Esophagus (tissue), 2 donors: Measurements from ENCODE around the gene PLEKHM3. TPM values are rescaled to one million over a fixed set of nuclear protein-coding genes. Genes with fewer than 3 reads are reported as not detected.
"Not testable (repeated sequence)": the region's sequence is repeated elsewhere in the genome, so short reads cannot be mapped to it uniquely, and the experiment has no call there.

ENCODE experiments used
- H3K27ac ChIP-seq, 2 donors: one replicate each; pipeline ENCODE4 v1.5.1; 2013; ENCODE audit warnings: low read depth in 2 of 2, mild to moderate bottlenecking in 2 of 2, inconsistent platforms in 1 of 2, low read length in 1 of 2, moderate library complexity in 1 of 2
- H3K27me3 ChIP-seq, 2 donors: one replicate each; pipeline ENCODE4 v1.6.1; 2013; ENCODE audit warnings: low read length in 2 of 2, control low read depth in 1 of 2, mild to moderate bottlenecking in 1 of 2; ENCODE audit not compliant: insufficient read depth in 2 of 2, control insufficient read depth in 1 of 2
- H3K36me3 ChIP-seq, 2 donors: one replicate each; pipeline ENCODE4 v1.6.1; 2013; ENCODE audit warnings: low read length in 1 of 2; ENCODE audit not compliant: control insufficient read depth in 2 of 2, insufficient read depth in 2 of 2
- H3K4me1 ChIP-seq, 2 donors: one replicate each; pipeline ENCODE4 v1.6.1; 2013; ENCODE audit warnings: low read length in 1 of 2; ENCODE audit not compliant: control insufficient read depth in 2 of 2, insufficient read depth in 2 of 2
- H3K4me3 ChIP-seq, 2 donors: one replicate each; pipeline ENCODE4 v1.5.1; 2013; ENCODE audit warnings: low read length in 2 of 2, mild to moderate bottlenecking in 2 of 2, low read depth in 1 of 2, moderate library complexity in 1 of 2
- H3K9me3 ChIP-seq, 2 donors: one replicate each; pipeline ENCODE4 v1.6.1; 2013; ENCODE audit warnings: mild to moderate bottlenecking in 2 of 2, low read depth in 1 of 2, low read length in 1 of 2, moderate library complexity in 1 of 2; ENCODE audit not compliant: control insufficient read depth in 2 of 2, insufficient read depth in 1 of 2
- WGBS, 2 donors: extraction: QIAGEN DNeasy Blood & Tissue Kit; methylation state at CpG; one replicate each; pipeline ENCODE4 v1.1.7; 2013; 5-methylcytosine and 5-hydroxymethylcytosine counted together
- polyA plus RNA-seq, 2 donors: library from polyadenylated mRNA; stranded (reverse); fragments of 200-250 nt; gene quantifications; one replicate each; pipeline ENCODE4 v1.2.3, GENCODE V29; 2013
- donor health status: healthy with polysubstance abuse.
- donor health status: Bipolar disorder and iron deficiency.

The PLEKHM3 gene
- polyA plus RNA-seq, 2 donors: 1.7 to 1.9 TPM

GRCh38 chr2:207815254-207815653 lies 210.1 kb downstream of the PLEKHM3 start:
- no peak overlapping the region for H3K4me3 ChIP-seq
- no peaks in the 10 kb centered on the region for H3K27me3 ChIP-seq
- no peaks in the 10 kb centered on the region for H3K36me3 ChIP-seq
- WGBS, 2 donors: 86 to 90% methylated on average over 3 of the region's 3 CpGs
- peaks cover 0 to under 1% of the 10 kb centered on the region in 2 donors for H3K4me1 ChIP-seq
- no peak overlapping the region for H3K27ac ChIP-seq
- no peaks in the 10 kb centered on the region for H3K9me3 ChIP-seq

GRCh38 chr2:207813942-207814341 lies 211.4 kb downstream of the PLEKHM3 start:
- WGBS, 2 donors: 87 to 91% methylated on average over 6 of the region's 6 CpGs
- Histone ChIP-seq H3K27me3 (no peaks in the 10 kb centered on the region), H3K4me3 (no peak overlapping the region), H3K36me3 (no peaks in the 10 kb centered on the region), H3K27ac (no peak overlapping the region), H3K9me3 (no peaks in the 10 kb centered on the region), H3K4me1 (no peaks in the 10 kb centered on the region)

- no peak overlapping the region for H3K27ac ChIP-seq
- WGBS, 2 donors: 81 to 84% methylated on average over 15 of the region's 15 CpGs
- H3K4me1 ChIP-seq: no peaks in the 10 kb centered on the region
- H3K4me3 ChIP-seq: no peak overlapping the region
- no peaks in the 10 kb centered on the region for H3K27me3 ChIP-seq
- H3K36me3 ChIP-seq: no peaks in the 10 kb centered on the region
- H3K9me3 ChIP-seq: no peaks in the 10 kb centered on the region
These were observed 212.0 kb downstream of the PLEKHM3 start for GRCh38 chr2:207813221-207813916.

GRCh38 chr2:207812726-207813080 lies 212.6 kb downstream of the PLEKHM3 start:
- no peaks in the 10 kb centered on the region for H3K36me3 ChIP-seq
- H3K4me1 ChIP-seq: no peaks in the 10 kb centered on the region
- no peaks in the 10 kb centered on the region for H3K9me3 ChIP-seq
- H3K4me3 ChIP-seq: no peak overlapping the region
- H3K27me3 ChIP-seq: no peaks in the 10 kb centered on the region
- 89 to 92% methylated on average over 3 of the region's 3 CpGs for WGBS, 2 donors
- H3K27ac ChIP-seq: no peak overlapping the region

- Histone ChIP-seq H3K27ac (no peak overlapping the region), H3K36me3 (no peaks in the 10 kb centered on the region), H3K4me3 (no peak overlapping the region), H3K9me3 (no peaks in the 10 kb centered on the region), H3K4me1 (no peaks in the 10 kb centered on the region), H3K27me3 (no peaks in the 10 kb centered on the region)
- WGBS, 2 donors: 83 to 88% methylated on average over 9 of the region's 9 CpGs
These were observed 213.1 kb downstream of the PLEKHM3 start for GRCh38 chr2:207812058-207812725.

- H3K27ac ChIP-seq, H3K9me3 ChIP-seq, H3K4me1 ChIP-seq, H3K27me3 ChIP-seq, H3K4me3 ChIP-seq, H3K36me3 ChIP-seq: not testable (repeated sequence)
- 71 to 80% methylated on average over 10 of the region's 10 CpGs for WGBS, 2 donors
These were observed 213.7 kb downstream of the PLEKHM3 start for GRCh38 chr2:207811658-207812057.

- Histone ChIP-seq H3K4me3 (no peak overlapping the region), H3K27me3 (no peaks in the 10 kb centered on the region), H3K9me3 (no peaks in the 10 kb centered on the region), H3K36me3 (no peaks in the 10 kb centered on the region), H3K27ac (no peak overlapping the region), H3K4me1 (no peaks in the 10 kb centered on the region)
- WGBS, 2 donors: 64 to 71% methylated on average over 4 of the region's 4 CpGs
These were observed 215.0 kb downstream of the PLEKHM3 start for GRCh38 chr2:207810200-207810788.

- no peaks in the 10 kb centered on the region for H3K36me3 ChIP-seq
- peak overlapping the region in 1 of 2 donors; percentile 29 for H3K27ac ChIP-seq
- no peaks in the 10 kb centered on the region for H3K27me3 ChIP-seq
- H3K4me1 ChIP-seq: peaks cover 0 to 2% of the 10 kb centered on the region in 2 donors
- no peaks in the 10 kb centered on the region for H3K9me3 ChIP-seq
- WGBS, 2 donors: 84 to 92% methylated on average over 6 of the region's 6 CpGs
- H3K4me3 ChIP-seq: no peak overlapping the region
These were observed 217.2 kb downstream of the PLEKHM3 start for GRCh38 chr2:207808119-207808518.

GRCh38 chr2:207807516-207807915 lies 217.8 kb downstream of the PLEKHM3 start:
- Histone ChIP-seq H3K36me3 (no peaks in the 10 kb centered on the region), H3K4me3 (no peak overlapping the region), H3K4me1 (peaks cover 0 to 2% of the 10 kb centered on the region in 2 donors), H3K27me3 (no peaks in the 10 kb centered on the region), H3K9me3 (no peaks in the 10 kb centered on the region), H3K27ac (no peak overlapping the region)
- WGBS, 2 donors: 69 to 77% methylated on average over 5 of the region's 5 CpGs
